Measurements from ENCODE around the gene BPI.

DNA sequence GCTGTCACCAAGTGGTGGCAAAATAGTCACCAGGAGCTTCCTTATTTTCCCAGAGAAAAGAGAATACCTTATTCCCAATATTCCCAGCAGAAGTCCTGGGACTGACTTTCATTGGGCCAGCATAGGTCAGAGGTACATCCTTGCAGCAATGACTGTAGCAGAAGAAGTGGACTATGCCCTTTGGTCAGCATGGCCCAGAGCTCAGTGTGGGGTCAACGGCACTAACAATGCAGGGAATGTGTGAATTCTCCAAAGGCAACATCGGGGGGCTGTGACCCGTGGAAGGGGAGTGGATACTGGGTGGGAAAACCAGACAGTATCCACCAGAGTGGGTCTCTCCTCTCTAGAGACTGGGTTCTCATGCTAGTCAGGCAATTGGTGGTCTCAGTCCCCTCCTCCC, 26.7 kb downstream of the BPI start:
- TF ChIP-seq, protein P1, sequence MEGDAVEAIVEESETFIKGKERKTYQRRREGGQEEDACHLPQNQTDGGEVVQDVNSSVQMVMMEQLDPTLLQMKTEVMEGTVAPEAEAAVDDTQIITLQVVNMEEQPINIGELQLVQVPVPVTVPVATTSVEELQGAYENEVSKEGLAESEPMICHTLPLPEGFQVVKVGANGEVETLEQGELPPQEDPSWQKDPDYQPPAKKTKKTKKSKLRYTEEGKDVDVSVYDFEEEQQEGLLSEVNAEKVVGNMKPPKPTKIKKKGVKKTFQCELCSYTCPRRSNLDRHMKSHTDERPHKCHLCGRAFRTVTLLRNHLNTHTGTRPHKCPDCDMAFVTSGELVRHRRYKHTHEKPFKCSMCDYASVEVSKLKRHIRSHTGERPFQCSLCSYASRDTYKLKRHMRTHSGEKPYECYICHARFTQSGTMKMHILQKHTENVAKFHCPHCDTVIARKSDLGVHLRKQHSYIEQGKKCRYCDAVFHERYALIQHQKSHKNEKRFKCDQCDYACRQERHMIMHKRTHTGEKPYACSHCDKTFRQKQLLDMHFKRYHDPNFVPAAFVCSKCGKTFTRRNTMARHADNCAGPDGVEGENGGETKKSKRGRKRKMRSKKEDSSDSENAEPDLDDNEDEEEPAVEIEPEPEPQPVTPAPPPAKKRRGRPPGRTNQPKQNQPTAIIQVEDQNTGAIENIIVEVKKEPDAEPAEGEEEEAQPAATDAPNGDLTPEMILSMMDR (IDR thresholded peaks at IDR 0.05; ENCODE audit: borderline replicate concordance, extremely low read depth, low read length, poor library complexity, severe bottlenecking) = no peak
- no peak for TF ChIP-seq EZH2 (IDR thresholded peaks at IDR 0.05; ENCODE audit: borderline replicate concordance, low read depth, low read length, severe bottlenecking)

Measured in DND-41 (cell line).